HG03064 (cell line): ENCODE results near the gene CHFR.
A peak's percentile ranks its signal among the peaks of the same experiment; 100 is the strongest.
"Not testable (repeated sequence)": the region's sequence is repeated elsewhere in the genome, so short reads cannot be mapped to it uniquely, and the experiment has no call there.

Source experiments
- ATAC-seq: cut with Tn5 transposase; IDR thresholded peaks from one replicate; pipeline ENCODE4 v1.9.1; 2021; ENCODE audit warnings: low read depth; ENCODE audit not compliant: unreplicated experiment

Gene CHFR

GRCh38 chr12:132842449-132843045 lies 44.9 kb downstream of the CHFR start:
- ATAC-seq, result no peak

- ATAC-seq, result no peak
These were observed 46.3 kb downstream of the CHFR start for GRCh38 chr12:132841151-132841550.

GRCh38 chr12:132840536-132840935 lies 46.9 kb downstream of the CHFR start:
- no peak for ATAC-seq

- no peak for ATAC-seq
These were observed 47.7 kb downstream of the CHFR start for GRCh38 chr12:132839558-132840235.

- ATAC-seq, result no peak
These were observed 48.9 kb downstream of the CHFR start for GRCh38 chr12:132838410-132839080.

GRCh38 chr12:132837693-132838409 lies 49.6 kb downstream of the CHFR start:
- no peak for ATAC-seq

- no peak for ATAC-seq
These were observed 50.5 kb downstream of the CHFR start for GRCh38 chr12:132836795-132837331.

GRCh38 chr12:132836230-132836629 lies 51.2 kb downstream of the CHFR start:
- ATAC-seq, result not testable (repeated sequence)

GRCh38 chr12:132835076-132836025 lies 52.1 kb downstream of the CHFR start:
- ATAC-seq, result no peak

- no peak for ATAC-seq
These were observed 53.2 kb downstream of the CHFR start for GRCh38 chr12:132834181-132834711.

- no peak for ATAC-seq
These were observed 54.1 kb downstream of the CHFR start for GRCh38 chr12:132833341-132833740.

- ATAC-seq, result no peak
These were observed 55.6 kb downstream of the CHFR start for GRCh38 chr12:132831771-132832170.

GRCh38 chr12:132828706-132829534 lies 58.5 kb downstream of the CHFR start, which contains the start of gene GOLGA3:
GOLGA3 (minus strand) TSS chr12:132828869; CDS start chr12:132822128, 6,741 bp downstream.
- peak; percentile 87 for ATAC-seq

- peak; percentile 17 for ATAC-seq
These were observed 59.4 kb downstream of the CHFR start for GRCh38 chr12:132827763-132828703.

GRCh38 chr12:132825861-132826260 lies 61.5 kb downstream of the CHFR start:
- ATAC-seq, result no peak

GRCh38 chr12:132825089-132825488 lies 62.3 kb downstream of the CHFR start:
- ATAC-seq, result no peak

- ATAC-seq, result no peak
These were observed 63.4 kb downstream of the CHFR start for GRCh38 chr12:132824053-132824452.
